Mucosa of gallbladder (tissue), 1 donor: Measurements from ENCODE around the gene SAMD13. TPM values are rescaled to one million over a fixed set of nuclear protein-coding genes. Genes with fewer than 3 reads are reported as not detected.

Source experiments
- DNase-seq: peaks from one replicate; pipeline ENCODE4 v3.0.0-alpha.2; 2020; ENCODE audit warnings: low spot score
- total RNA-seq: library from RNA; stranded (reverse); gene quantifications from one replicate; pipeline ENCODE4 v1.2.1, GENCODE V29; 2021
- donor health status: DM: no; HTN: no; CAD: no.

Gene SAMD13
- total RNA-seq, 1 donor from 2014 or later = 4.1 TPM

- DNase-seq = no peak
Observed at GRCh38 chr1:84344286-84344685, 42.8 kb downstream of the SAMD13 start.

DNA sequence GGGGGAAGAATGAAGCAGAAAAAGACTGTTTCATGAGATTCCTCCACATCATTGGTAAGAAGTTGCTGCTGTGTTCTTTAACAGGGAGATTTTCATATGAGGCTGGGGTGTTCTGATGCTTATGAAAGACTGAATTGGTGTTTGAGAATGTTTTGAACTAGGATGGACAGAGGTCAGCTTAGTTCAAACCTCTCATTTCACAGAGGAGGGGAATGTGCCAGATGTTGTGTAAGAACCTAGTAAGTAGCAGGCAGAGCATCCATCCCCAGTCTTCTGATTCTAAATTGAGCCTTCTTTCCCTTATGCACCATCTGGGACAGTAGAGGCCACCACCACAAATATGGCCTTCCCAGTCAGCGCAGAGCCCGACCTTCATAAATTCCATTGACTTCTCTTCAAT is 43.7 kb downstream of the SAMD13 start:
- DNase-seq = no peak

GRCh38 chr1:84347271-84347931 is 45.9 kb downstream of the SAMD13 start:
- DNase-seq = no peak

DNA sequence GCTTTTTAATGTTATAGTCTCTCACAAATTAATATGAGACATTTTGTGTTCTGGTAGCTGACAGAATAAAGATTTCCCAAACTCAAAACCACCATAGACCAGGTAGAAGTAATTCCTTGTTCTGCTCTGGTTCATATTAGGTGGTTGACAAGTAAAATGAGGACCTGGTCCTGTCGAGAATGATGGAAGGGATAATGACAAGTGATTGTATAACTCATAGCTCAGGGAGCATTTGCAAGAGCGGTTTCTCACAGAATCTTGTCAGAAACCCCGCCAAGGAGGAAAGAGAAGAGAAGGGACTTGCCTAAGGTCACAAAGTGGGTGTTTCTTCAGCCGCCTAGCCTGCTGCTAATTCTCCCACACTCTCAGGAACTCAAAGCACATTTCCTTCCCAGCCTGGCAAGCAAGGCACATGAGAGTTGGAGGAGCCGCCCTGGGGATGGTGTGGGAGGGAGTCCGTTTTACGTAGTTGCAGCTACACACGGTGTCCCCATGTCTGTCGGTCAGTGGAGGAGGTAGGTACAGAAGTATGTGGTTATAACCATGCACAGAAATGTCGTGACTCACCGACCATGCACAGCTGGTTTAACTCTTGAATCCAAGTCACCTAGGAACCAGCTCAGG is 46.5 kb downstream of the SAMD13 start:
- no peak for DNase-seq

- DNase-seq = no peak
Observed at GRCh38 chr1:84348759-84349158, 47.3 kb downstream of the SAMD13 start.

- DNase-seq = no peak
Observed at GRCh38 chr1:84350104-84350503, 48.6 kb downstream of the SAMD13 start.

DNA sequence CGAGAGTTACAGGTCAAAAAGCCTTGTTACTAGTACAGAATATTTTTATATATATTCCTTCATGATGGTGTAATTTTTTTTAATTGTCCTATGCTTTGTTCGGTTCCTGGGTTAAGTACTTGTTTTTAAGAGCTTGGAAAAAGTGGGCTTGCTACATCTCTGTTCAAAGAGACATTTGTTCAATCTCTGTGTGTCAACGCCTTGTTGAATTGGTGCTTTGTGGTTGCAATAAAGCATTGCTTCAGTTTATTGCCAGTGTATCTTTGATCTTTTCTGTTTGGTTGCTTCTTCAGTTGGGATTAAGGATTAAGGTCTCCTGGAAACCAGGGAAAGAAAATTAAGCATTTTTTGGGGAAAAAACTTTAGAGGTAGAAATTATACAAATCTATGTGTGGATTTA is 49.0 kb downstream of the SAMD13 start:
- no peak for DNase-seq

GRCh38 chr1:84352298-84353106 is 51.0 kb downstream of the SAMD13 start:
- no peak for DNase-seq

DNA sequence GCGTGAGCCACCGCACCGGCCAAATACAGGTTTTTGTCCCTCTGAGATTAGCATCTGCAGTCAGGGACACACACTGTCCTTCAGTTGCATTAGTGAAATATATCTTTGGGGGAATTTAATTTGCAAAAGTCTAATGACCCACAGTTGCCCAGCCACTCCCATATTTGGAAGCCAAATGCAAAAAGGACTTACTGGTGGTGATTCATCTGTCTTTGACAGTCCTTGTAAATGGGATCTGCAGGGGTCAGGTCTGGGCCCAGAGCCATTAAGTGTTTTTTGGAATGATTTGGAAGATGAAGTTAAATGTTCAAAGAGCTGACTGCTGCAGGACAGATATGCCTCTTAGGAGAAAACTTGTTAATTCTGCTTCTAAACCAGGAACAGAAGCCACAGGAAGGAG is 52.2 kb downstream of the SAMD13 start:
- no peak for DNase-seq

DNA sequence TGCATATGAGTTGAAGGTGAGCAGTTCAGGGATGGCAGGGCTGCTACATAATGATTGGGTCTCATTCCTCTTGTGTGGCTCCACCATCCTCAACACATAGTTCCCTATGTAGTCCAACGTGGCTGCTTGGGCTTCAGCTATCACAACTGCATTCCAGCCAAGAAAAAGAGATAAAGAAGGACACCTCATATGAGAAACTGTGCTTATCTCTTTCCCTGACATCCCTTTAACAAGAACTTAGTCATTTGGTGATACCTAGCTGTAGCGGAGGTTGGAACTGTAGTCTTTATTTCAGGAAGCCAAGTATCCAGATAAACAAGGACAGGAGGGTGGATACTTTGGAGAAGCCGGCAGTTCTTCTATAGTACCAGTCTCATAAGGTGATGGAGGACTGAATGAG is 54.0 kb downstream of the SAMD13 start:
- DNase-seq = no peak

- no peak for DNase-seq
Observed at GRCh38 chr1:84356881-84357280, 55.4 kb downstream of the SAMD13 start.

GRCh38 chr1:84358695-84359094 is 57.2 kb downstream of the SAMD13 start:
- DNase-seq = no peak

DNA sequence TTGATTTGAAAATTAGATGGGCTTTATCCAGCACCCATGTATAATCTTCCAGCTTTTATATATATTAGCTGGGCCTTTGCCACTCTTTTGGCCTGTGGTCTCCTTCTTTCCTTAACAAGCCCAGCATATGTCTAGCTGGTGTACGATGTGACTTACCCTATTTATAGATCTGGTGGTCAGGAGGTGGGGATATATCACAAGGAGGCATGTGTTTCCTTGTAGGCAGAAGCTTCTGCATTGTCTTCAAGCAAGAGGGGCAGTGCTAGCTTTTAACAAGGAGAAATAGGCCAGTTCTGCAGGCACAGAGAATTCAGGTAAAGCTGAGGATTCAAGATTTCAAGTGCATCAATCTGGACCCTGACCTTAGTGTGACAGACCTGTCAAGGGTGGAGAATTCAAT is 58.8 kb downstream of the SAMD13 start:
- DNase-seq = no peak

DNA sequence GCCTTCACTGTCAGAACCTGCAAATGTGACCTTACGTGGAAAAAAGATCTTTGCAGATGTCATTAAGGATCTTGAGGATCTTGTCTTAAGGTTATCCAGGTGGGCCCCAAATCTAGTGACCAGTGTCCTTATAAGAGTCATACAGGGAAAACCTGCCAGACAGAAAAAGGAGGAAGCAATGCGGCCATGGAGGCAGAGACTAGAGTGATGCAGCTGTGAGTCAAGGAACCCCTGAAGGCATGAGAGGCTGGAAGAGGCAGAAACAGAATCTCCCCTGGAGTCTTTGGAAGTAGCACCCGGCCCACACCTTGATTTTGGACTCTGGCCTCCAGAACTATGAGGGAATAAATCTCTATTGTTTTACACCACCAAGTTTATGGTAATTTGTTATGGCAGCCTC is 60.3 kb downstream of the SAMD13 start:
- no peak for DNase-seq

DNA sequence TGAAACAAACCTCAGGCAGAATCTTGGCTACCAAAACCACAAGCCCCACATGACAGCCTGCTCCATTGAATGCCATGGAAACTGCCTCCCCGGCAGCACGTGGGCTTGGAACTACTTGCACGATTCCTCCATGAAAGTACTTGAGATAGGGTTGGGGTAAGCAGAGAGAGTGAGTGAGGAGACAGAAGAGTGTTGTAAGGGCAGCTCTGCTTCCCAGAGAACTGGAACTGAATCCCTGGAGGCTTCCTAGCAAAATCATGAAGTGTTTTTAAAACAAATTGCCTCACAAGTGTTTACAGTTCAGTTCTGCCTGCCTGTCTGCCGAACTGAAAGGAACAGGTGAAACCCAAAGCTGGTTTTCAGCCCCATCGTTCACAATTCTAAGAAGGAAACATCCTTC is 61.5 kb downstream of the SAMD13 start:
- no peak for DNase-seq

DNA sequence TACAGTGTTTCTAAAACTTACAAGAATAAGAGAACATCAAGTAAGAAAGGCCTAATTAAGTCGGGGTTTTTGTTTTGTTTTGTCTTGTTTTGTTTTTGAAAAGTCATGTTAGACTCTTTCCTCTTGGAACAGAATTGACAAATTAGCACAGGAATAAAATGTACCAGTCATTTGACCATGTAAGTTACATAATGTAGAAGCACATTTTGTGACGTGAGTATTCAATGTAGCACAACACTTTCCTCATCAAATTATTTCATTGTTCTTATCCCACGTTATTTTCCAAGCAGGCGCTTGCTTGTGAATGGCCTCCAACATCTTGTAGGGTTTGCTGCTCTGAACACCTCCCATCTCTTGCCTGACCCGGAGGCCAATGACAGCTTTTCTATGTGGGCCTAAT is 62.1 kb downstream of the SAMD13 start:
- DNase-seq = no peak

DNA sequence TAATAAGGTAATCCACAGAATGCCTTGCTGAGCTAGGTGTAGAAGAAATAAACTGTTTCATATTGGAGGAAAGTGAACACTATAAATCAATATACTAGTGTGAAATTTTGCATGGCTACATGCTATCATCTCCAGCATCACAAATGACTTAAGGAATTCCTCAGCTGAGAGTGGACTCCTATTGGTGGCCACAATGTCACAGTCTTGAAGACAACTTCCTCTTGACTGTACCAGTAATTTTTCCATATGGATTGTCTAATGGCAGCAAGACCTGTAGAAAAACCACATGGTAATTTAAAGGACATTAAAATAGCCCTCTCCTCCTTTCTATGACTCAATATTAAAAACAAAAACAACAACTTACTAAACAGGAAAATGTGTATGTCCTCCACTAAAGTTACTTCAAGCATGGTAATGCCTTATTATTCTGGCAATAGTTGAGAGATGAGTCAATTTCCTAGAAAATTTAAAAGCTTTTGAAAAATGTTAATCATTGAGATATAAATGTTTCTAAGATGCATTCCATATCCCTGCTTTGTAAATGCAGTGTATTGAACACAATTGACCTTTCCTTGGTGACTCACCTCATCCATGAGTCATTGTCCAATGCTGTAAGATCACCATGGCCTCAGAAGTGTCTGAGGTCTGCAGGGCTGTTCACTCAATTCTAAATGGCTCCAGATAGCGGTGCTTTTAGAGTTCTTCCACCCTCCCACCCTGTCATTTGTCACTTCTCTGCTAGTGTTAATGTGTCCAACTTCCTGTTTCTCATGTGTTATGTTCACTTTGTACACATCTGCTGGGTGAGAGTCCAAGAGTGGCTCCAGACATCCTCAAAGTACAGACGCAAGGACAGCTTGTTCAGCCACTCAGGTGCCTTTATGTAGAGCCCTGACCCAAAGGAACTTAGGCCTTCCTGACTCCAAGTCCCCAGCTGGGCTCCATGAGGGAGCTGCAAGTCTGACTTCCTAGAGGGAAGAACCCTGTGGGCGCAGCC is 64.0 kb downstream of the SAMD13 start:
- peak; percentile 64 for DNase-seq

- DNase-seq = no peak
Observed at GRCh38 chr1:84366786-84367185, 65.3 kb downstream of the SAMD13 start.

- no peak for DNase-seq
Observed at GRCh38 chr1:84367219-84367618, 65.7 kb downstream of the SAMD13 start.

DNA sequence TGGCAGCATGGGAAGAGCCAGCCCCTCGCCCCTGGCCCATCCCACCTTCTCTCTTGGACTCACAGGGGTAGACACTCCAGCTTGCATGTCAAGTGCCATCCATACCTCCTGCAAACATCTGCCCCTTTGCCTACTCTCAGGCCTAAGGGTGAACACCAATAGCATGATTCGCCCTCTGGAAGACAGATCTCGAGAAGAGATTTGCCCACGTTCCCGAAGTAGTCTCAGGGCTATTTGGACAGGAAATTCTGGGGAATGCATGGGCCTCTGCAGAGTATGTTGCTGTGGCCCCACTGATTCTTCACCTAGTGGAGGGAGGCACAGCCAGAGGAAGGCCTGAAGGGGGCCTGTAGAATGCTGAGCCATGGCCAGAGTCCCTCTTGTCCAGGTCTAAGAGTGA is 66.9 kb downstream of the SAMD13 start:
- DNase-seq = no peak

DNA sequence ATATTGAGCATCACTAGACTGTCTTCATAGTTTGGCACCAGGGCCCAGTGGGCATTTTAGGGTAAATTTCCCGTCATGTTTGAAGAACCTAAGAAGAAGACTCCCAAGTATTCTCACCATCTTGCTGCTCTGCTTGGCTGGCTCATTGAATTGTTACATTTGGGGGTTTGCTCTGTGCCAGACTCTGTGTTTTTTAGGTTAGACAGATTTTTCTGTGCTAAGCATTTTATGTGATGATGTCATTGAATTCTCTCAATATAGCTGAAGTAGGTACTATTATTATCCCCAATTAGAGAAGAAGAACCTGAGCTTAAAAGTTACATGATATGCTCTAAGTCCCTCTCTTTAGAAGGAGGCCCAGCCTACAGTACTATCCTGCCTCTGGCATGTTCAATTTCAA is 68.8 kb downstream of the SAMD13 start:
- no peak for DNase-seq
